HepG2 (cell line): ENCODE results near the gene M1AP. TPM values are rescaled to one million over a fixed set of nuclear protein-coding genes. Genes with fewer than 3 reads are reported as not detected.

Experiments
- FOXA3 ChIP-seq: IDR thresholded peaks from 2 replicates; pipeline ENCODE4 v1.6.1; 2016; ENCODE audit warnings: missing genetic modification reagents, missing compliant biosample characterization
- FOXP1 ChIP-seq, 2 experiments: fragments of 450-650 bp in 1 of 2; IDR thresholded peaks; 2 replicates each; pipeline ENCODE4 v1.6.1; 2017 to 2018; ENCODE audit warnings: antibody characterized with exemption in 1 of 2
- GABPB1 ChIP-seq: IDR thresholded peaks from 2 replicates; pipeline ENCODE4 v1.6.1; 2016; ENCODE audit warnings: mild to moderate bottlenecking, missing genetic modification reagents, moderate library complexity, missing compliant biosample characterization
- HOXA5 ChIP-seq: sonication (generic); formaldehyde crosslinking; IDR thresholded peaks from 2 replicates; pipeline ENCODE4 v1.4.0; 2020; ENCODE audit warnings: missing genetic modification reagents
- IRF1 ChIP-seq: sonication (generic); formaldehyde crosslinking; IDR thresholded peaks from 2 replicates; pipeline ENCODE4 v1.4.0; 2020; ENCODE audit warnings: low read depth, mild to moderate bottlenecking, missing genetic modification reagents
- MLXIP ChIP-seq: sonication (generic); formaldehyde crosslinking; IDR thresholded peaks from 2 replicates; pipeline ENCODE4 v1.9.0; 2021; ENCODE audit warnings: missing genetic modification reagents, borderline replicate concordance
- MYPOP ChIP-seq: sonication (generic); formaldehyde crosslinking; IDR thresholded peaks from 2 replicates; pipeline ENCODE4 v1.8.1; 2023; ENCODE audit warnings: mild to moderate bottlenecking, moderate library complexity, missing genetic modification reagents
- NAIF1 ChIP-seq: sonication (generic); formaldehyde crosslinking; IDR thresholded peaks from 2 replicates; pipeline ENCODE4 v1.5.0; 2020; ENCODE audit warnings: mild to moderate bottlenecking, missing genetic modification reagents, borderline replicate concordance
- NFE2 ChIP-seq: sonication (generic); formaldehyde crosslinking; IDR thresholded peaks from 2 replicates; pipeline ENCODE4 v1.4.0; 2020; ENCODE audit warnings: missing genetic modification reagents
- NR2F6 ChIP-seq, 2 experiments: IDR thresholded peaks; 2 replicates each; pipeline ENCODE4 v1.6.1; 2016; ENCODE audit warnings: antibody characterized with exemption in 1 of 2, mild to moderate bottlenecking in 1 of 2
- PHB2 ChIP-seq: fragments of 450-650 bp; IDR thresholded peaks from 2 replicates; pipeline ENCODE4 v1.6.1; 2018; ENCODE audit not compliant: partially characterized antibody
- REPIN1 ChIP-seq: sonication (generic); formaldehyde crosslinking; IDR thresholded peaks from 2 replicates; pipeline ENCODE4 v1.8.0; 2022; ENCODE audit warnings: missing genetic modification reagents, low read depth, mild to moderate bottlenecking, borderline replicate concordance
- TCF7 ChIP-seq: sonication (generic); IDR thresholded peaks from 2 replicates; pipeline ENCODE4 v1.6.1; 2016; ENCODE audit warnings: antibody characterized with exemption, low read depth
- ZC3H4 ChIP-seq: sonication (generic); formaldehyde crosslinking; IDR thresholded peaks from 2 replicates; pipeline ENCODE4 v1.4.0; 2020; ENCODE audit warnings: missing genetic modification reagents, borderline replicate concordance
- ZMAT5 ChIP-seq: sonication (generic); formaldehyde crosslinking; IDR thresholded peaks from 2 replicates; pipeline ENCODE4 v1.5.0; 2020; ENCODE audit warnings: mild to moderate bottlenecking, low read depth, missing genetic modification reagents, borderline replicate concordance
- ZNF549 ChIP-seq: sonication (generic); formaldehyde crosslinking; IDR thresholded peaks from 2 replicates; pipeline ENCODE4 v1.5.0; 2020; ENCODE audit warnings: missing genetic modification reagents
- ZNF562 ChIP-seq: sonication (generic); formaldehyde crosslinking; IDR thresholded peaks from 2 replicates; pipeline ENCODE4 v1.8.0; 2022; ENCODE audit warnings: missing genetic modification reagents, borderline replicate concordance
- ZNF629 ChIP-seq: sonication (generic); formaldehyde crosslinking; conservative IDR thresholded peaks from 2 replicates; pipeline ENCODE4 v1.5.0; 2020; ENCODE audit warnings: missing genetic modification reagents
- ZNF709 ChIP-seq: sonication (generic); formaldehyde crosslinking; IDR thresholded peaks from 2 replicates; pipeline ENCODE4 v1.5.0; 2020; ENCODE audit warnings: mild to moderate bottlenecking, missing genetic modification reagents
- ZNF710 ChIP-seq: sonication (generic); formaldehyde crosslinking; IDR thresholded peaks from 2 replicates; pipeline ENCODE4 v1.5.0; 2020; ENCODE audit warnings: mild to moderate bottlenecking, missing genetic modification reagents, borderline replicate concordance
- ZNF766 ChIP-seq: sonication (generic); formaldehyde crosslinking; IDR thresholded peaks from 2 replicates; pipeline ENCODE4 v1.5.0; 2020; ENCODE audit warnings: missing genetic modification reagents, borderline replicate concordance
- ZSCAN21 ChIP-seq: sonication (generic); formaldehyde crosslinking; IDR thresholded peaks from 2 replicates; pipeline ENCODE4 v1.8.0; 2022; ENCODE audit warnings: mild to moderate bottlenecking, missing genetic modification reagents, moderate library complexity, borderline replicate concordance
- polyA plus RNA-seq, 8 experiments: library from polyadenylated mRNA; depleted of rRNA in 3 of 8; stranded (reverse) in 7 of 8; unstranded in 1 of 8; fragments of >200 nt; fragmentation: Illumina TruSeq in 4 of 8; extraction: Trizol in 4 of 8; gene quantifications; 2 replicates each; pipeline versions ENCODE4 v1.2.1 to v1.2.3, GENCODE V29; 2011 to 2016; ENCODE audit warnings: low read depth in 4 of 8, missing spikeins in 1 of 8, mixed read lengths in 1 of 8; ENCODE audit not compliant: insufficient read depth in 1 of 8
- total RNA-seq, 5 experiments: library from RNA; depleted of rRNA; stranded (reverse); fragments of >200 nt; fragmentation: Illumina TruSeq; extraction: Trizol; gene quantifications; 2 replicates each; pipeline ENCODE4 v1.2.3, GENCODE V29; 2016; ENCODE audit warnings: low read depth in 1 of 5

The M1AP gene
- total and polyA plus RNA-seq, 2 of the 13 experiments (the other 11 are each of a cell fraction or from before 2014, with no cell fraction given) = not detected

- no peak for TF ChIP-seq ZMAT5 (CRISPR knock-in tag)
- TF ChIP-seq IRF1 (CRISPR knock-in tag) = no peak
- TF ChIP-seq ZNF766 (CRISPR knock-in tag) = no peak
- no peak for TF ChIP-seq ZNF629 (CRISPR knock-in tag)
- TF ChIP-seq MLXIP = no peak
- TF ChIP-seq NFE2 (CRISPR knock-in tag) = no peak
- TF ChIP-seq ZNF709 (CRISPR knock-in tag) = no peak
- TF ChIP-seq NAIF1 = no peak
- no peak for TF ChIP-seq REPIN1 (CRISPR knock-in tag)
- no peak for TF ChIP-seq ZSCAN21
- TF ChIP-seq ZNF549 (CRISPR knock-in tag) = no peak
- TF ChIP-seq HOXA5 (CRISPR knock-in tag) = no peak; the same call in 1 of the 2 replicates
- TF ChIP-seq FOXA3 (CRISPR knock-in tag) = peak; percentile 72
- no peak for TF ChIP-seq ZC3H4 (CRISPR knock-in tag)
- TF ChIP-seq ZNF710 = no peak
- no peak for TF ChIP-seq MYPOP (CRISPR knock-in tag)
- TF ChIP-seq PHB2 = no peak
- TF ChIP-seq FOXP1 (IDR thresholded peaks at IDR 0.05) = no peak
- peak; percentile 45 for TF ChIP-seq FOXP1 (CRISPR knock-in tag; IDR thresholded peaks at IDR 0.05)
- no peak for TF ChIP-seq GABPB1 (CRISPR knock-in tag)
- no peak for TF ChIP-seq ZNF562 (CRISPR knock-in tag)
- TF ChIP-seq NR2F6 (IDR thresholded peaks at IDR 0.05) = peak; percentile 28; the same call in 1 of the 2 replicates
- no peak for TF ChIP-seq NR2F6 (CRISPR knock-in tag; IDR thresholded peaks at IDR 0.05)
- TF ChIP-seq TCF7 = peak; percentile 25; the same call in 1 of the 2 replicates
These were observed 8.6 kb downstream of the M1AP start (continued) for GRCh38 chr2:74639550-74639949.
